ENCODE measurements around the gene HIF1AN. TPM values are rescaled to one million over a fixed set of nuclear protein-coding genes. Genes with fewer than 3 reads are reported as not detected.

HIF1AN gene
- polyA plus RNA-seq, 3 donors = 42.3 to 49.7 (median 44.3) TPM

DNA sequence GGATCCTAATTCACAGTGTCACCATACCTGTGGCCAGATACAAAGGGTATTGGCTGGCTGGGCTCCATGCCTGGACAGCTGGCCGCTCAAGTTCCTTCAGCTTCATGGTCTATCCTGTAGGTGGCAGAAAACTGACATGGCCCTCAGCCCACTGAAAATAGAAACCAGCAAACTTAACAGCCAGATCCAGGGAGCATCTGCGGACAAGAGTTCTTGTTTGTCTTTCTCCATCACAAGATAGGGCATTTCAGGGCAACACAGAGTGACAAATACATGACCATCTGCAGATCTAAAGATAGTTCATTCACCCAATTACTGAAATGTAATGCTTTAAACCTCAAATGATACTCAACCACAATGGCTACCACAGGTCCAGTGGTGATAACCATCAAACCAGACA, 18.9 kb upstream of the HIF1AN start:
- no peak for DNase-seq

DNA sequence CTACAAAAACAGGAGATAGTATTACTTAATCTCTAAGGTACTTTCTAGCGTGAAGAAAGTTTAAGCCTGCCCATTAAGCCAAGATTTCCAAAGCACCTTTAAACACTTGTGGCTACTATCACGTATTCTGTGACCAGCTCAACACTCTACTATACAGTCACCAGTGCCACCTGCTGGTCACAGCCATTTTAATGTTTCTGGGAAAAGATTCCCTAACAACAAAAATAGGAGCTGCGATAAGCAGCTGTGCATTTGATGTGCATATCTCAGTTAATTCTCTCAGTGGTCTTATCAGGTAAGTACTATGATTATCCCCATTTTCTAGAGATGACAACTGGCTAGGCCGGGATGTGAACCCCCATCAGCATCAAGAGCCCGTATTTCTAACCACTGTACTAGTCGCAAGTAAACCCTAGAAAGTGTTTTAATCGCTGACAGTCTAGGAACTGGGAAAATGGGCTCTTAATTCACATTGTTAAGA, 16.9 kb upstream of the HIF1AN start:
- peak; percentile 66 for DNase-seq

DNA sequence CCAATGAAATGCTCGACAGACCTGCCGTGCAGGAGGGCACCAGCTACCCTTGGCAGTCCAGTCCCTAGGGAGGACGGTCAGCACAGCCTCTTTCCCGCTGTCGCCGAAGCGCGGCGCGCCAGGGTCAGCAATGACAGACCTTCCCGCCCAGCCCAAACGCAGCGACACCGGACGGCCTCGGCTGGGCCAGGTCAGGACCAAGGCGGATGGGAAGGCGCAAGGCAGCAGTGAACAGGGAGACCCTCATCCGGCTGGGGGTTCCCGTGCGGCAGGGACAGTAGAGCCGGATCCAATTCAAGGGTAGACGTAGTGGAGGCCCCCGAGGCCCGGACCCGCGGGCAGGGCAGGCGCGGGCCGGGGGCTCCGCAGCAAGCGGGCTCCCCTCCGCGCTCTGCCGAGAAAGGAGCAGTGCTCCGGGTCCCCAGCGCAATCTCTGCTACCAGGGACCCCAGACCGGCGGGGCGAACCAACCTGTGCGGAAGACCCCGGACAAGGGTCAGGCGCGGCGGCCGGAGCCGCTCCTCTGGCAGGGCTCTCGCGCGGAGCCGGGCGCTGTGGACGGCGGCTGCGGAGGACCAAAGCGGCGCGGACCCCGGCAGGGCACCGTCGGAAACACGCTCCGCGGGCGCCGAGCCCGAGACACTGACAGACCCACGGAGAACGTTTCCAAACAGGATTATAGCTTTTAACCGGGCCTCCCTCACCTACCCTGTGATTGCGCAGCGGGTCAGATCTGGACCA, 16.3 kb upstream of the HIF1AN start, which contains the start of gene SEC31B:
Gene SEC31B (minus strand): TSS at position 551 of the 741 bp plus-strand sequence. CDS start 2,909 bp downstream, outside the sequence.
- peak; percentile 36 for DNase-seq

DNA sequence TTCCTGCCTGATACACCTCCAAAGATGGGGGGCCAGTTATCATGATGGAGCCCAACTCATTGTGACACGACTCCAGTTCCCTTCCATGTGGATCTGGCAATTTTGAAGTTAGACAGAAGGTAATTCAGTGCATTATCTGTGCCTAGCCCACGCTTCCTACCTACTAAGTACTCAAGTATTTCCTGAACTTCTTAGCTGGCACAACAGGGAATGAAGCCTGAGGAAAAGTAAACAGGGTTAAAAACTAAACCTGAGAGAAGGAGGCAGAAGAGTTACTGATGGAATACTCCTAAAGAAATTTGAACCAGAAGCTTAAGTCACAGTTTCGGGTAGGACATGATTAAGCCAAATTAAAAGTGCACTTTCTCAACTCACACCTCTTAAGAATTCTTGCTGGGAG, 14.9 kb upstream of the HIF1AN start:
- no peak for DNase-seq

DNA sequence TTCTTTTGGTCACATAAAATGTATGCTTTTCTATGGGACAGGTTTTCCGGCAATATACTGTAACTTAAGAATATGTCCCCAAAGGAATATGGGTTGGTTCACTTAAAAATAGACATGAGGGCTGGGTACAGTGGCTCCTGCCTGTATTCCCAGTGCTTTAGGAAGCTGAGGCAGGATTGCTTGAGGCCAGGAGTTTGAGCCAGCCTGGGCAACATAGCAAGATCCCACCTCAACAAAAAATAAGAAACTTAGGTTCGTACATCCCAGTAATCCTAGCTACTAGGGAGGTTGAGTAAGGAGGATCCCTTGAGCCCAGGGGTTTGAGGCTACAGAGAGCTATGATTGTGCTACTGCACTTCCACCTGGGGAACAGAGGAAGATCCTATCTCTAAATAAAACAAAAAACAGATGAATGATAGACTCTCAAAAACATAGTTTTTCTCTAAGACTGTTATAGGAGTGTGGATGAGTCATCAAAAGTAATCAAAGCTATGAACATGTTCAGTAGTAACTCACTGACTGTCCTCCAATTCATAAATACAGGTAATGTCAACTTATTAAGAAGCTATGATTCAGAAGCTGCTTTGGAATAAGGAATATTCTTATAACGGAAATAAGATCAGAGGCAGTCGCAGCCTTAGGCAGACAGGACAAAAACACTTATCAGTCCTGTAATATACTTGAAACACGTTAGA, 13.5 kb upstream of the HIF1AN start:
- DNase-seq = no peak

DNA sequence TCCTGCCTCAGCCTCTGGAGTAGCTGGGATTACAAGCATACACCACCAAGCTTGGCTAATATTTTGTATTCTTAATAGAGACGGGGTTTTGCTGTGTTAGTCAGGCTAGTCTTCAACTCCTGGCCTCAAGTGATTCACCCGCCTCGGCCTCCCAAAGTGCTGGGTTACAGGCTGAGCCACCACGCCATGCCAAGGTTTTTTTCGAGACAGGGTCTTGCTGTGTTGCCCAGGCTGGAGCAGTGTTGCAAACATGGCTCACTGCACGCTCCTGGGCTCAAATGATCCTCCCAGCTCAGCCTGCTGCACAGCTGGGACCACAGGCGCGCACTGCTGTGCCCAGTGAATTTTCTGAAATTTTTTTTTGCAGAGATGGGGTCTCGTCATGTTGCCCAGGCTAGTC, 12.8 kb upstream of the HIF1AN start:
- no peak for DNase-seq

DNA sequence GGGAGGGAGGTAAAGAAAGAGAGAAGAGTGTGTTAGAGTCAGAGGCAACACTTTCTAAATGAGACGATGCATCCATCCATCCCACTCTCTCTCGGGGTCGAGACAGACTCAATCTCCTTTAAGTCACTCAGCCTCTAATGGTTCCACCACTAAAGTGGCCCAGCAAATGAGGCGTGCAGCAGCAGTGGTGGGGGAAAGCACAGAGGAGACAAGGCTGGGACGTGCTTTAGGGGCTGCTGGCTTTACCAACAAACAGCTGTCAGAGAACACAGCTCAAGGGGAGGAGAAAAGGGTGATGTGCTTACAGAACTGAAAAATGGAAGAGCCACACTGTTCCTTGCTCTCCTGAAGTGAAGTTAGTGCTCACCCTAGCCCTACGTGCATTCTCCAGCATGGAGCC, 11.5 kb upstream of the HIF1AN start:
- DNase-seq = no peak

DNA sequence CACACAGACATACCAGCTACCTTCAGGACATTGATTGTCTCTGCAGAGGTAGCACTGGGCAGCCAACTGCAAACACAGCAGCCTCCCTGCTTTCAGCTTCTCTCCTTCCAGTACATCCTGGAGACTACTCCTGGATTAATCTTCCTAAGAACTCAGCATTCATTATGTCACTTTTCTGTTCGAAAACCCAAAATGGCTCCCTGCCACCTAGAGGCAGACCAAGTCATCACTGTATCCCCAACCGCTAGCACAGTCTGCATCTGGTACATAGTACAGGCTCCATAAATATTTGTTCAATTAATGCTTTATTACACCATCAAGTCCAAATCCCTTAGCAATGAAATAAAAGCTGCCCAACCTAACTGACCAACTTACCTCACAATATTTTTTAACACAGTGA, 11.1 kb upstream of the HIF1AN start:
- no peak for DNase-seq

DNA sequence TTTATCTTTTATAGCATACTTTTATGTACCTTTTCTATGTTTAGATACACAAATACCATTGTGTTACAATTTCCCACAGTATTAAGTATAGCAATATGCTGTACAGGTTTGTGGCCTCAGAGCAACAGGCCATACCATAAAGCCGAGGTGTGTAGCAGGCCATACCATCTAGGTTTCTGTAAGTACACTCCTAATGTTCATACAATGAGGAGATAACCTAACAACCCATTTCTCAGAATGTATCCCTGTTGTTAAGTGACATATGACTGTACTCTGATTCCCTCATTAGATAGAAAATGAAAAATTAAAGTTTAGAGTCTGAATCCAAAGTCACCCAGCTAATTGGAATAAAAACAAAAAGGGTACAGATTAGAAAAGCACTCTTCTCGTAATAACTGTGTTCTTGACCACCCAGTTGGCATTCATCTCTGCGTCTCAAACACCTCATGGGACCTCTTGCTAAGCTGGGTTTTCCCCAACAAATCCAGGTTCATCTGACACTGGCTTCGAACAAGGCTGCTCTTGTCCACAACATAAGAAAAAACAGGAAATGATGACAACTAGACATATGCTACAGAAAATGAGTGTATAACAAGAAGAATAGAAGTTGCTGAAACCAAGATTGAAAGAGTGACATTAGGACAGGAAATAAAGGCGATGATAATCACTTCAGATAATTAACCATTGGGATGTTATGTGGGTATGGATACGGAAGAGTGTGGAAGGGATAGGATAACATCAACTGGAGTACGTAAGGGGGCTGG, 7.4 kb upstream of the HIF1AN start:
- no peak for DNase-seq

DNA sequence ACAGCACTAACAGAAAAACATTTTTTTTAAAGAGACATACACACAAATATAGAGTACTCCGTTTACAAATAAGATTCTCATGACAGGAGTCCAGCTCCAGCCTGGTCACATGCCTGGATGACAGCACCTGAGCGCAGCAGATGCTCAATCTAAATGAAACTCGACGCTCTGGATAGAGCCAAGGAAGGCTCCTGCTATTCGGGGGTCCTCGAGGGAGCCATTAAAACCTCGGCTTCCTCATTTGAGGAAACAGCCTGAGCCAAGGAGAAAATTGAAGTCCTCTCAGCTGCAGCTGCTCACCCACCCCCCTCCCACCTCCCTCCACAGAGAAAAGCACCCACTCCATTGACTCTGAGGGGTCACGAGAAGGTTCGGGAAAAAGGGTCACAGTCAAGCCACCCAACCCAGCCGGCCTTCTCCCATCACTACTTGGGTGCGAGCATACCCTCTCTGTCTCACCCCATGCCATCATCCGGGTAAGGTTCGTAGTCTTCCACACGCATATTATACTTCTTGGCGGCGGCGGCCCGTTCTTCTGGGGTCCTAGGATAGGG, 6.7 kb upstream of the HIF1AN start:
- DNase-seq = no peak

DNA sequence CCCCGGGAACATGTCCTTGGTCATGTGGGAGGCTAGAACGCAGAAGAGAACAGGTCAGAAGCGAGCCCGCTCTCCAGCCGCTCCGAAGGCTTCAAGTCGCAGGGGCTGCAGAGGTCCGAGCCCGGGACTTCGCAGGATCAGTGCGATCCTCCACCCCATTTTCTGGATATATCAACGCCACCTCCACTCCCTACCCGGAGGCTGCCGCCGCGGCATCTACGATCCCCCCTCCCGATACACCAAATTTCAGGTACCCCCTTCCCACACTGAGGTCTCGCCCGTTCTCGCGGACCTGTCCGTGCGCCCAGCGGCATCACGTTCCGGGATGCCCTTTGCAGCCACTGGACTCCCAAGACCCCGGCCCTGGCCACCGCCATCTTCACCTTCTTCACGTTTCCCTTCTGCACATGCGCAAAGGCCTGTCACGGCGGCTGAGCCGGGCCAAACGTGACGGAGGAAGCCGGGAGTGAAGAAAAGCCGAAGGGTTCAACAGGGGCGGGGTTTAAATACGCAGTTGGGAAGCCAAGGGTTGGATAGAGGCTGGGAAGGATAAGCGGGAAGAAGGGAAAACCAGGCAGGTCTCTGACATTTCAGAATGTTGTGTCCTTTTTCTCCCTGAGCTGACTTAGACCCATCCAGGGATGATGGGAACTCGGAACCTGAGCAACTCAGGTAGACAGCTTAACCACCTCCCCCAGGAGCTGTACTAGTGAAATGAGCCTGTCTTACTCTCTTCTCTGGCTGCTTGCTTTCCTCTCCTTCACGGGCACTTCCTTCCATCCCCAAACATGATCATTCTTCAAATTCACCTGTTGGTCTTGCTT, 6.1 kb upstream of the HIF1AN start, which contains the start of gene NDUFB8:
Gene NDUFB8 (minus strand): TSS at position 397 of the 824 bp plus-strand sequence. CDS start 20 bp downstream, at position 377.
- DNase-seq = peak; percentile 92

DNA sequence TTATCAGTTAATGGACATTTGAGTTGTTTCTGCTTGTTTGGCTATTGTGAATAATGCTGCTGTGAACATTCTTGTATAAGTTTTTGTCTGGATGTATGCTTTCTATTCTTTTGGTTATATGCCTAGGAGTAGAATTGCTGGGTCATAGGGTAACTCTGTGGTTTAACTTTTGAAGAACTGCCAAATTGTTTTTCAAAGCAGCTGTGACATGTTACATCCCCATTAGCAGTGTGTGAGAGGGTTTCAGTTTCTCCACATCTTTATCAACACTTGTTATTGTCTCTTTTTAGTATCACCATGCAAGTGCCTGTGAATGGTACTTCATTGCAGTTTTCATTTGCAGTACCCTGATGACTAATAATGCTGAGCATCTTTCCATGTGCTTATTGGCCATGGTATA, 4.0 kb upstream of the HIF1AN start:
- DNase-seq = no peak

DNA sequence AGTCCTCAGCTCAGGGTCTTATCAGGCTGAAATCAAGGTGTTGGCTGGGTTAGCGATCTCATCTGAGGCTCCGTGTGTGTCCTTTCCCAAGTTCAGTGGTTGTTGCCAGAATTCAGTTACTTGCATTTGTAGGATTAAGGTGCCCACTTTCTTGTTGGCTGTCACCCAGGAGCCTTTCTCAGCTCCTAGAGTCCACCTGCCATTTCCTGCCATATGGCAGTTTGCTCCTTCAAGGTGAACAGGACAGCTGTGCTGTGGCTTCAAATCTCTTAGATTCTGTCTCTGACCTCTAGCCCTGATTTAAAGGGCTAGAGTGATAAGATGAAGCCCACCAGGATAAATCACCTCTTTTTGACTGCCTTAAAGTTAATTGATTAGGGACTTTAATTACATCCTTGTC, 1.0 kb upstream of the HIF1AN start:
- no peak for DNase-seq

DNA sequence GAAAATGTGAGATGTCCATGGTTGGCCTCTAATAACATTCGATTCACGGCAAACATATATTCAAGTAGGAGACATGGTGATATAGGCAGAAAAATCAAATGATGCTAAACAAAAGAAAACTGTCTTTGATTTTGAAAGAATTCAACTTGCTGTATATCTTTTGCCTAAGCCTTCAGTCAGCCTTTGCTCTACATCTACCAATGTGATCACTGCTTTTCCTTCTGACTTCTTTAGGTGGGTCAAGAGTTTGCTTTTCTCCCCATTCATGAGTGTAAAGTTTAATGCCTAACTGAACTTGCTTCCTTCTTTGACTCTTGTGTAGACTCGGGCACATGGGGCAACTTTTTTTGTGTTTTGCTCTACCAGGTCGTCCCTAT, 417 bp upstream of the HIF1AN start:
- no peak for DNase-seq

DNA sequence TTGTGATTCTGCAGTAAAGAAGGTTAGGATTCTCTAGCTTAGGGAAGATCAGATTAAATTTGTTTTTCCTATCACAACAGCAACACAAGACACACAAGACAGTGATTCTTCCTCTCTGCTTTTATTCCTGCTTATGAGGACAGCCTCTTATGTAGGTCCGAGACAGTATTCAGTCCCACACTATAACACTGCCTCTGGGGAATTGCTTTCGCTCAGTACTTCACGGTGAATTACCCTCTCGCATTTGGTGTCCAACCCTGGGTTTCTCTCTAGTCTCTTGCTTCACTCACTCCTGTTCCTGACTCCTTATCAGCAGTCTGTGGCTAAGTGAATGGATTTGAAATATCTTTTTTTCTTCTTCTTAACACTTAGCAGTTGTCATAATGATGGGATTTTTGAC, 1.7 kb downstream of the HIF1AN start:
- DNase-seq = no peak

DNA sequence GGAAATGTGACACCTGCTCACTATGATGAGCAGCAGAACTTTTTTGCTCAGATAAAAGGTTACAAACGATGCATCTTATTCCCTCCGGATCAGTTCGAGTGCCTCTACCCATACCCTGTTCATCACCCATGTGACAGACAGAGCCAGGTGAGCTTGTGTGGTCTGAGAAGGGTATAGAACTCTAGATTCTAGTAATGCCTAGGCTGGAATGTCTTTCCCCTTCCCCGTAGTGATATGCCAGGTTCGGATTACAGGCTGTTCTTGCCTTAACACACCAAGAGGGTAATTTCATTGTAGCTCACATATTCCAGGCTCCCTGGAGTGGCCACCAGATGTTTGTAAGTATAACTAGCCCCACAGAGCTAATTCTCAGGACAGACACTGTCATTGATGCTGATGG, 9.2 kb downstream of the HIF1AN start:
- DNase-seq = no peak

DNA sequence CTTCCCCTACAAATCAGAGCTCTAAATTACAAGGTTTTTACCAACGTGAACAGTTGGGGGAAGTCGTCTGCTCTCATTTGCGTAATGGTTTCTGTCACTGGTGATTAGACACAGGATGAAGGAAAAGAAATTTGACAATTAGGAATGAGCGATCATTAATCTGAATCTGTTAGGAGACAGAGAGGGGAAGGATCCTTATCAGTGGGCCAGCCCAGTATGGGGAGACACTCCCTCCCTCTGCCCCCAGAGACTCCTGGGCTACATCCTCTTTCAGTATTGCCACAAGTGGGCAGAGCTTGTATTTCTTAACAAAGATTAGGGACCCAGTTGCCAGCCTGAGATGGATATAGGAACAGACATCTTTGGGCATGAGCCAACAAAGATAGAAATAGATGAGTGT, 15.5 kb downstream of the HIF1AN start:
- DNase-seq = no peak

DNA sequence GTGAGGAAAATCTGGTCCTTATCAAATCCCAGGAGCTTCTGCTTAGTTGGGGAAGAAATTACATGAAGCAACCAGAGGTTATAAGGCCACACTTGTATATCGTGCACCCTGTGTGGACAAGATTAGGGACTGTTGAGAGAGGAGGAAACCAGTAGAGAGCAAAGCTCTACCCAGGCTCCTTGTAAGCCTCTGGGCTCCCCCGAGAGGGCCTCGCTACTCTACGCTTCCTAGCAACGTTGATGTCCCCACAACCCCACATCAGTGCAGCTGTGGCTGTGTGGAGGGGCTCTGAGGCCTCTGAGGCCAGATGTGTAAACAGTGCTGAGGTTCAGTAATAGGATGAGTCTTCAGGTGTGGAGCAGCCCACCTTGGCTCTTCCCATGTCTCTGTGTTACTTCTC, 16.0 kb downstream of the HIF1AN start:
- DNase-seq = no peak

DNA sequence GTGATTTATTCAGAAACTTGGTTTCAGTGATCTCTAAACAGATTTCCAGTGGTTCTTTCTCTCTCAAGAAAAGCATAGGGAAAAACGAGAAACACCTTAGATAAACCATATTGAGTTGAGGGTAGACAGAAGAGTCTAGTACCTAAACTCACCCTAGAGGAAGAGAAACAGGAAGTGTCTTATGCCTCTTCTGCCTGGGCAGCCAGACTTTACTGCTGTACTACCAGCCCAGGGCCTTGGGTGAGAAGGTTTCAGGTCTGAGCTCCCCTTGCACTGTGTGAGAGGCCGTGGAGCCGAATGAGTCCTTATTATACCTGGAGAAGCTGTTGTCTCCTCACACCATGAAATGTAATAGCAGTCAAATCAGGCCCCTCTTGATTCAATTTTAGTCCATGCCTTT, 18.2 kb downstream of the HIF1AN start:
- DNase-seq = no peak

DNA sequence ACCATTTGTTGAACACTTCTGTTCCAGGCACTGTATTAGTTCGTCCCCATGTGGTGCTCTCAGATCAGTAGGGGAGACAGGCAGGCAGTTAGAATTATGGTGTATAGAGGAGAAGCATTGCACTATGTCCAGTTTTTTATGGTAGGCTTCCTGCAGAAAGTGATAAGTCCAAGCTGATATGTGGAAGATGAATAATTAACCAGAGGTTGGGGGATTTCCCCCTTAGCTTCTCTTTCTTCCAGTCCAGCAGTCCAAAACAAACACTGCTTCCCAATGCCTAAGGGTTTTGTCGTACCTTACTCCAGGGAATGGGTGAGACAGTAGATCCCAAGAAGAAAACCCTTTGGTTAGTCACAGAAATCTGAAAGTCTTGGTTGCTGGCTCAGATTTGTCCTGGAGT, 19.2 kb downstream of the HIF1AN start:
- no peak for DNase-seq

DNA sequence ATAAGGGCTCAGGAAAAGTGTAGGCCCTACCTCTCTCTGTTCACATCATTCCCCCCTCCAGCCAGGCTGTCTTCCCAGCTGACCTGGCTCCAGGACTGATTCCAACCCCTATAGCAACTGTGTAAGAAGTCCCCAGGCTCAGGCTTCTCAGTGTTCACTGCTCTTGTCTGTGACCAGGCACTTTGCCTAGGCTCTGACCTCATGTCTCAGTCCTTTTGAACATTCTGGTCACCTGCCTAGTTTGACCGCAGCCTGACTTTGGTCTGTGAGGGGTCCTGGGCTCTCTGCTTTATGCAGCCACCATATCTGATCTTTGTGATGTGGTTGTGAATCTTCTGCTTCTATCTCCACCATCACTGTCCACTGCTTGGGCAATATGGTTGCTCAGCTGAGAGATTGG, 24.5 kb downstream of the HIF1AN start:
- DNase-seq = no peak
